Mesothelial cell of epicardium (in vitro differentiated cells): Measurements from ENCODE around the gene SLC1A7. TPM values are rescaled to one million over a fixed set of nuclear protein-coding genes. Genes with fewer than 3 reads are reported as not detected.

Experiments
- DNase-seq, 2 experiments: peaks; one replicate each; pipeline ENCODE4 v3.0.0; 2021; ENCODE audit warnings: low spot score in 2 of 2; ENCODE audit not compliant: unreplicated experiment in 2 of 2
- H3K27ac Mint-ChIP-seq: 2 replicates; pipeline ENCODE4 v1.8.0; 2021; ENCODE audit warnings: mixed read lengths
- H3K27me3 Mint-ChIP-seq: 2 replicates; pipeline ENCODE4 v1.8.0; 2021; ENCODE audit warnings: low read depth, mixed read lengths
- H3K36me3 Mint-ChIP-seq: 2 replicates; pipeline ENCODE4 v1.8.0; 2021; ENCODE audit warnings: mixed read lengths
- H3K4me1 Mint-ChIP-seq: 2 replicates; pipeline ENCODE4 v1.8.0; 2021; ENCODE audit warnings: mixed read lengths
- H3K4me3 Mint-ChIP-seq: 2 replicates; pipeline ENCODE4 v1.8.0; 2021; ENCODE audit warnings: mild to moderate bottlenecking, moderate library complexity, mixed read lengths
- H3K9me3 Mint-ChIP-seq: 2 replicates; pipeline ENCODE4 v1.8.0; 2021; ENCODE audit warnings: mixed read lengths
- CTCF ChIP-seq: fragments of 200-600 bp; sonication (generic); IDR thresholded peaks from one replicate; pipeline ENCODE4 v1.5.0; 2021; ENCODE audit warnings: antibody characterized with exemption; ENCODE audit not compliant: unreplicated experiment
- total RNA-seq: library from RNA; stranded (reverse); gene quantifications from 3 replicates; pipeline ENCODE4 v1.2.1, GENCODE V29; 2021

The SLC1A7 gene
- total RNA-seq, 1 donor from 2014 or later = not detected

- peaks cover 60% of the 10 kb centered on the region for H3K27me3 Mint-ChIP-seq
- H3K4me1 Mint-ChIP-seq = peaks cover 15% of the 10 kb centered on the region
- H3K4me3 Mint-ChIP-seq = no peak overlapping the region
- DNase-seq = peak in 1 of 2 experiments; percentile 58
- no peak for TF ChIP-seq CTCF
- no peaks in the 10 kb centered on the region for H3K9me3 Mint-ChIP-seq
- H3K36me3 Mint-ChIP-seq = no peaks in the 10 kb centered on the region
- H3K27ac Mint-ChIP-seq = peak overlapping the region; percentile 9
Observed at GRCh38 chr1:53115403-53116306, 26.8 kb downstream of the SLC1A7 start.

DNA sequence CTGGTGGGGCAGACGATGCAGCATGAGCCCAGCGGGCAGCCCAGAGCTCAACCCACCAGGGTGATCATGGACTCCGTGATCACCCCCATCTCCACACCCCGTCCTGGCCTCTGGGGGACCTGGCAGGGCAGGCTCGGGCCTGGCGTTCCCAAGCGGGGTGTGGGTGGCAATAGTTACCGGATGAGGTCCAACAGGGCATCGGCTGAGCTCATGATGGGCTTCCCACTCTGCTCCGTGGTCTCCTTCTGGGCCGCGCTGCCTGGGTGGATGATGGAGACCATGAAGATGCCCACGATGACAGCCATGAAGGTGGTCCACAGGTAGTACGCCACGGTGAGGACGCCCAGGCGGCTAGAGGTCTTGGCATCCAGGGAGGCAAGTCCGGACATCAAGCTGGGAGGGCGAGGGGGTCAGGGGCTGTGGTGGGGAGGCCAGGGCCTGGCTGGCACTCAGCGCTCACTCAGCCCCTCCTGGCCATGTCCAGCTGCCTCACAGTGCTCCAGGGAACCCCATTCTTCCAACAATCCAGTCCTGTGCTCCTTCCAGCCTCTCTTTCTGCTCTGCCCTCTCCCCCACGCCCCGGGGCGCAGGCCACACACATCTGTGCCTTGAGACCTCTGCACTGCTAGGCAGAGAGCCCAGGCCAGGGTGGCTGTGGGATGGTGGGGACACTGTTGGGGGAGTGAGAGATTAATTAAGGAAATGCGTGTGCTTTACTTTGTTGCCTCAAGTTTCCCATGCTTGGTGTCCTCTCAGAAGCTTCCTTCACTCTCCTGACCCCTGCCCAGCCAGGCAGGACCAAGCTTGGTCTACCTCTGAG lies 27.6 kb downstream of the SLC1A7 start:
- no peaks in the 10 kb centered on the region for H3K36me3 Mint-ChIP-seq
- no peak overlapping the region for H3K27ac Mint-ChIP-seq
- no peak overlapping the region for H3K4me3 Mint-ChIP-seq
- DNase-seq = no peak
- no peaks in the 10 kb centered on the region for H3K9me3 Mint-ChIP-seq
- no peak for TF ChIP-seq CTCF
- peaks cover 21% of the 10 kb centered on the region for H3K4me1 Mint-ChIP-seq
- peaks cover 63% of the 10 kb centered on the region for H3K27me3 Mint-ChIP-seq

- no peak overlapping the region for H3K4me3 Mint-ChIP-seq
- no peaks in the 10 kb centered on the region for H3K9me3 Mint-ChIP-seq
- no peak for TF ChIP-seq CTCF
- peaks cover 60% of the 10 kb centered on the region for H3K27me3 Mint-ChIP-seq
- H3K36me3 Mint-ChIP-seq = no peaks in the 10 kb centered on the region
- DNase-seq = no peak
- H3K4me1 Mint-ChIP-seq = peaks cover 28% of the 10 kb centered on the region
- no peak overlapping the region for H3K27ac Mint-ChIP-seq
Observed at GRCh38 chr1:53114090-53114489, 28.3 kb downstream of the SLC1A7 start.

DNA sequence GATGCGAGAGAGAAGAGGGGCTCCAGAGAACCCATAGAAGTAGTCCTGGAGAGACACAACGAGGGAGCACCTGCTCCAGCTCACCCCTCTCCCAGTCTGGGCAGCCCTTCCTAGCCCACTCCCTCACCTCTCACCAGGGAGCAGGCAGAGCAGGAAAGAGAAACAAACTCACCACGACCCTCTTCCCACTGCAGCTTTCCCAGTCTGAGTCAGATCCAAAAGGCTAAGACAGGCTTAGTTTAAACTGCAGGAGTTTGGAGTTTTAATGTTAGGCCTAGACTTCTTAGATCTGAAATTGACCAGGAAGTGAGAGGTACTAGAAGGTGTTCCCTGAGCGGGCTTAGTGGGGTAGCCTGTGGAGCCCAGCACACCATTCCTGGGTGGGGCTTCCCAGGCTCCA lies 29.6 kb downstream of the SLC1A7 start:
- no peak overlapping the region for H3K27ac Mint-ChIP-seq
- DNase-seq = no peak

DNA sequence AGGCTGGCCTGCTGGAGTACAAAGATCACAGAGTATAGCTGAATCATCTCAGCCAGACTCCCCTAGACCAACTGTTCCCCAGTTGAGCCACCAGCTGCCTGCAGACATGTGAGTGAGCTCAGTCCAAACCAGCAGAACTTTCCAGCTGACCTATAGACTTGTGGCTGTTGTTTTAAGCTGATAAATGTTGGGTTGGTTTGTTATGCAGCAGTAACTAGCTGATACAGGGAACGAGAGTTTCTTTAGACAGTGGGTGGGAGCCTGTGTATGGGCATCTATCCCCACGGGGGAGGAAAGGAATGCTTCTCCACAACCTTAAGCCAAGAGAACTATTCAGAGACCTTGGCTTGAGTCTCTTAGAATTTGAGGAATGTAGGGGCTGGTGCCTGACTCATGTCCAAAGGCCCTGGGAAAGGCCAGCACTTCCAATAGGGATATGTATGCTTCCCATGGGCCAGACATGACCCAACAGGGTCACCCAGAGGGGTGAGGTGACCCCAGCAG lies 30.1 kb downstream of the SLC1A7 start:
- Mint-ChIP-seq H3K27ac (no peak overlapping the region), H3K27me3 (peaks cover 65% of the 10 kb centered on the region)

More for the DNA sequence above, 29.6 kb downstream of the SLC1A7 start:
- Mint-ChIP-seq H3K27me3 (peaks cover 64% of the 10 kb centered on the region), H3K9me3 (no peaks in the 10 kb centered on the region), H3K4me1 (peaks cover 30% of the 10 kb centered on the region), H3K36me3 (no peaks in the 10 kb centered on the region), H3K4me3 (no peak overlapping the region)
- TF ChIP-seq CTCF = no peak

More for the DNA sequence above, 30.1 kb downstream of the SLC1A7 start:
- no peak for DNase-seq
- Mint-ChIP-seq H3K4me1 (peaks cover 34% of the 10 kb centered on the region), H3K9me3 (no peaks in the 10 kb centered on the region), H3K4me3 (no peak overlapping the region), H3K36me3 (no peaks in the 10 kb centered on the region)
- TF ChIP-seq CTCF = no peak
